OCI-LY1 (cell line): Measurements from ENCODE around the gene LDLRAD4.

ENCODE experiments used
- H2AFZ ChIP-seq: fragments of 200-600 bp; sonication (generic), shearing (Covaris generic); 2 replicates; pipeline ENCODE4 v1.6.0; 2014; ENCODE audit warnings: antibody characterized with exemption, mild to moderate bottlenecking, low read length
- H3F3A ChIP-seq: fragments of 200-600 bp; sonication (generic), shearing (Covaris generic); 2 replicates; pipeline ENCODE4 v1.6.0; 2014; ENCODE audit warnings: mild to moderate bottlenecking, antibody characterized with exemption, low read length, moderate library complexity; ENCODE audit not compliant: insufficient read depth
- H3K27ac ChIP-seq: fragments of 200-600 bp; sonication (generic); 2 replicates; pipeline ENCODE4 v1.5.1; 2014; ENCODE audit warnings: low read length, mixed run types, mild to moderate bottlenecking, low read depth; ENCODE audit not compliant: poor library complexity, severe bottlenecking
- H3K27me3 ChIP-seq: fragments of 200-600 bp; sonication (generic); 2 replicates; pipeline ENCODE4 v1.6.0; 2014; ENCODE audit warnings: antibody characterized with exemption, mild to moderate bottlenecking, low read length, moderate library complexity; ENCODE audit not compliant: insufficient read depth
- H3K36me3 ChIP-seq: fragments of 200-600 bp; sonication (generic); 2 replicates; pipeline ENCODE4 v1.6.1; 2014; ENCODE audit warnings: mild to moderate bottlenecking, antibody characterized with exemption, low read length, moderate library complexity, mixed read lengths; ENCODE audit not compliant: insufficient read depth
- H3K4me1 ChIP-seq: fragments of 200-600 bp; sonication (generic); 2 replicates; pipeline ENCODE4 v1.5.1; 2014; ENCODE audit warnings: mild to moderate bottlenecking, low read length, moderate library complexity; ENCODE audit not compliant: insufficient read depth, severe bottlenecking
- H3K4me2 ChIP-seq: fragments of 200-600 bp; sonication (generic), shearing (Covaris generic); 2 replicates; pipeline ENCODE4 v1.6.1; 2014; ENCODE audit warnings: low read length
- H3K4me3 ChIP-seq: fragments of 200-600 bp; sonication (generic); 2 replicates; pipeline ENCODE4 v1.5.1; 2014; ENCODE audit warnings: low read length, low read depth, mild to moderate bottlenecking, mixed read lengths; ENCODE audit not compliant: poor library complexity, severe bottlenecking
- H3K79me2 ChIP-seq: fragments of 200-600 bp; shearing (Covaris generic); 2 replicates; pipeline ENCODE4 v1.6.1; 2016; ENCODE audit warnings: mixed run types, low read length, mixed read lengths; ENCODE audit not compliant: insufficient read depth
- H3K9ac ChIP-seq: fragments of 200-600 bp; sonication (generic), shearing (Covaris generic); 2 replicates; pipeline ENCODE4 v1.6.1; 2014; ENCODE audit warnings: mild to moderate bottlenecking, low read length, mixed read lengths
- H3K9me2 ChIP-seq: fragments of 200-600 bp; sonication (generic), shearing (Covaris generic); 2 replicates; pipeline ENCODE4 v1.6.1; 2014; ENCODE audit warnings: low read depth, mild to moderate bottlenecking, low read length, mixed read lengths
- H3K9me3 ChIP-seq: fragments of 200-600 bp; shearing (Covaris generic); 2 replicates; pipeline ENCODE4 v1.6.1; 2014; ENCODE audit warnings: low read length, mixed read lengths
- H4K20me1 ChIP-seq: fragments of 200-600 bp; sonication (generic), shearing (Covaris generic); 2 replicates; pipeline ENCODE4 v1.6.0; 2016; ENCODE audit warnings: mild to moderate bottlenecking, low read length; ENCODE audit not compliant: insufficient read depth
- CTCF ChIP-seq: fragments of 200-600 bp; sonication (generic), shearing (Covaris generic); IDR thresholded peaks from 2 replicates; pipeline ENCODE4 v1.5.1; 2017; ENCODE audit warnings: mild to moderate bottlenecking, antibody characterized with exemption, low read length, moderate library complexity, mixed read lengths
- EZH2 ChIP-seq: fragments of 200-600 bp; sonication (generic), shearing (Covaris generic); IDR thresholded peaks from 2 replicates; pipeline ENCODE4 v1.8.0; 2017; ENCODE audit warnings: borderline replicate concordance, mixed run types, mild to moderate bottlenecking, antibody characterized with exemption, low read length, moderate library complexity, mixed read lengths

The LDLRAD4 gene

DNA sequence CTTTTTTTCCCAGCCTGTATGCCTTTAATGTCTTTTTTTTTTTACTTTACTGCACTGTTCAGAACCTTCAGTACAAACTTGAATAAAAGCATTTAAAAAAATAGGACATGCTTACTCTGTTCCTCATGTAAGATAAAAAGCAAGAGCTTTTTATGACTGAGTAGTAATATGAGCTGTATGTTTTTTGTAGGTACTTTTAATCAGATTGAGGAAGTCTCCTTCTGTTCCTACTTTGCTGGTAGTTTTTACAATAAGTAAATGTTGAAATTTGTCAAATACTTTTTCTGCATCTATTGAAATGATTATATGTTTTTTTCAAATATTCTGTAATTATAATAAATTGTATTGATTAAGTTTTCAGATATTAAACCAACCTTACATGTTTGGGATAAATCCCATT is 318.0 kb downstream of the LDLRAD4 start:
- Histone ChIP-seq H3K4me1 (peaks cover 22% of the 10 kb centered on the region), H3K4me2 (no peak overlapping the region), H3K27me3 (no peaks in the 10 kb centered on the region), H3K4me3 (no peak overlapping the region), H4K20me1 (no peaks in the 10 kb centered on the region), H3K9ac (no peak overlapping the region), H3K9me3 (no peaks in the 10 kb centered on the region), H3F3A (no peaks in the 10 kb centered on the region), H3K36me3 (no peaks in the 10 kb centered on the region), H2AFZ (no peak overlapping the region), H3K9me2 (no peaks in the 10 kb centered on the region), H3K27ac (no peak overlapping the region), H3K79me2 (no peaks in the 10 kb centered on the region)
- no peak for TF ChIP-seq CTCF
- no peak for TF ChIP-seq EZH2

- H3F3A ChIP-seq, result no peaks in the 10 kb centered on the region
- H3K9ac ChIP-seq, result no peak overlapping the region
- H3K4me2 ChIP-seq, result no peak overlapping the region
- H3K27me3 ChIP-seq, result peaks cover under 1% of the 10 kb centered on the region; the same call in 1 of the 2 replicates
- no peaks in the 10 kb centered on the region for H3K9me3 ChIP-seq
- no peak overlapping the region for H3K4me3 ChIP-seq
- no peaks in the 10 kb centered on the region for H3K9me2 ChIP-seq
- H3K79me2 ChIP-seq, result no peaks in the 10 kb centered on the region
- no peaks in the 10 kb centered on the region for H3K36me3 ChIP-seq
- TF ChIP-seq CTCF (no peak), EZH2 (no peak)
- H3K4me1 ChIP-seq, result peaks cover 22% of the 10 kb centered on the region
- H4K20me1 ChIP-seq, result no peaks in the 10 kb centered on the region
- no peak overlapping the region for H2AFZ ChIP-seq
- no peak overlapping the region for H3K27ac ChIP-seq
These were observed 318.6 kb downstream of the LDLRAD4 start for GRCh38 chr18:13537022-13537780.

DNA sequence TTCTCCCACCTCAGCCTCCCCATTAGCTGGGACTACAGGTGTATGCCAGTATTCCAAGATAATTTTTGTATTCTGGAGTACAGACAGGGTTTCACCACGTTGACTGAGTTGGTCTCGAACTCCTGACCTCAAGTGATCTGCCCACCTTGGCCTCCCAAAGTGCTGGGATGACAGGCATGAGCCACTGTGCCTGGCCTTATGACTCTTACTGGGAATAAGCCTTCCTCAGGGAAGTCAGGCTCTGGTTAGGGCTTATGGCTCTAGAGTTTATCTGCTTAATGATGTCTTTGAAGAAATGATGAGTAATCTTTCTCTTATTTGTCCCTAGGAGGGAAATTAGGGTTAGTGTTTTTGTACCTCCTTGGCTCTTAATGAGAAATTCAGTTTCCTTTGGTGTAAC is 320.1 kb downstream of the LDLRAD4 start:
- Histone ChIP-seq H3K9me3 (no peaks in the 10 kb centered on the region), H3K9ac (no peak overlapping the region), H4K20me1 (no peaks in the 10 kb centered on the region), H3K9me2 (no peaks in the 10 kb centered on the region), H3F3A (no peaks in the 10 kb centered on the region), H2AFZ (no peak overlapping the region), H3K4me2 (peak overlapping the region; percentile 12; the same call in 1 of the 2 replicates), H3K79me2 (no peaks in the 10 kb centered on the region), H3K27me3 (peaks cover 8% of the 10 kb centered on the region; the same call in 1 of the 2 replicates), H3K4me3 (no peak overlapping the region), H3K4me1 (peaks cover 22% of the 10 kb centered on the region), H3K36me3 (no peaks in the 10 kb centered on the region), H3K27ac (no peak overlapping the region)
- no peak for TF ChIP-seq CTCF
- no peak for TF ChIP-seq EZH2
